Measurements from ENCODE around the gene CTBP1. TPM values are rescaled to one million over a fixed set of nuclear protein-coding genes. Genes with fewer than 3 reads are reported as not detected.

The CTBP1 gene
- total and polyA plus RNA-seq, 2 of the 8 experiments (the other 6 are each of a cell fraction or from before 2014, with no cell fraction given) = 128 to 185 TPM

- POLR2A ChIA-PET (ENCODE audit: partially characterized antibody) = interaction anchor here (1.6 kb wide), 1 partner anchor 9 kb away, joined by 4 read pairs; no protein-coding TSS in a partner anchor
- Histone ChIP-seq H2BK12ac (ENCODE audit: low read depth, low read length) (no peak overlapping the region), H3K14ac (ENCODE audit: insufficient read length) (no peak overlapping the region), H2BK5ac (ENCODE audit: low read depth, low read length) (no peak overlapping the region), H3K9ac (replicated peaks in 1 of 4; ENCODE audit: extremely low read depth in 1 of 4, low read depth in 3 of 4, low read length in 3 of 4) (no peak overlapping the region), H3K36me3 (ENCODE audit: control insufficient read depth in 2 of 4, insufficient read depth in 4 of 4, low read length in 3 of 4) (peaks cover 0 to 20% (median 6%) of the 10 kb centered on the region in 4 experiments; a peak in 3 of 8 replicates), H3K4me3 (ENCODE audit: extremely low read depth in 1 of 4, insufficient read depth in 2 of 4, low read depth in 3 of 4, low read length in 4 of 4) (no peak overlapping the region), H3K27me3 (replicated peaks in 1 of 4; ENCODE audit: control insufficient read depth in 3 of 4, extremely low read depth in 1 of 4, insufficient read depth in 3 of 4, low read length in 3 of 4) (no peaks in the 10 kb centered on the region; a peak in 1 of 7 replicates), H2BK20ac (ENCODE audit: low read length) (no peak overlapping the region), H3K56ac (replicated peaks; ENCODE audit: insufficient read length, low read depth, low read length) (no peak overlapping the region), H2AK5ac (ENCODE audit: low read depth, low read length) (no peak overlapping the region), H3K18ac (ENCODE audit: extremely low read depth, low read length) (no peak overlapping the region), H3K79me1 (ENCODE audit: low read depth, low read length) (no peaks in the 10 kb centered on the region), H2AFZ (ENCODE audit: low read length) (no peak overlapping the region), H3K23ac (ENCODE audit: insufficient read length) (no peak overlapping the region), H3K9me3 (ENCODE audit: insufficient read depth in 2 of 2, low read depth in 1 of 2, low read length in 1 of 2) (peaks cover 32 to 34% of the 10 kb centered on the region in 2 experiments), H3K4me1 (replicated peaks in 1 of 4; ENCODE audit: control insufficient read depth in 3 of 4, insufficient read depth in 4 of 4, low read length in 3 of 4) (no peaks in the 10 kb centered on the region), H4K20me1 (replicated peaks in 1 of 2; ENCODE audit: control insufficient read depth in 1 of 2, insufficient read depth in 2 of 2, low read length in 2 of 2) (no peaks in the 10 kb centered on the region), H4K5ac (ENCODE audit: insufficient read length, low read depth, low read length) (no peak overlapping the region), H3K4ac (replicated peaks; ENCODE audit: insufficient read length, low read depth, low read length) (no peak overlapping the region), H4K91ac (replicated peaks; ENCODE audit: insufficient read length, low read length) (no peak overlapping the region), H3K79me2 (ENCODE audit: control insufficient read depth in 1 of 2, insufficient read depth in 2 of 2, low read length in 2 of 2) (no peaks in the 10 kb centered on the region), H2BK15ac (ENCODE audit: low read length) (no peak overlapping the region), H3K4me2 (ENCODE audit: insufficient read depth in 1 of 2, low read depth in 2 of 2, low read length in 2 of 2) (no peak overlapping the region), H3K23me2 (ENCODE audit: low read depth, low read length) (no peaks in the 10 kb centered on the region), H4K8ac (ENCODE audit: extremely low read depth, insufficient read depth, low read length) (no peak overlapping the region), H3K27ac (ENCODE audit: low read depth, low read length) (no peak overlapping the region), H2BK120ac (replicated peaks; ENCODE audit: low read depth, low read length) (no peak overlapping the region)
- 89% methylated on average over 2 of the region's 2 CpGs; no CpG with 5 or more reads in 1 of the 2 experiments for WGBS, 2 experiments (ENCODE audit: extremely low coverage in 1 of 2, insufficient coverage in 1 of 2, insufficient read length in 1 of 2, insufficient replicate concordance in 2 of 2, low coverage in 1 of 2, low lambda C conversion rate in 2 of 2, missing lambda C conversion rate in 1 of 2)
- FAIRE-seq (no peak), DNase-seq (ENCODE audit: low read depth in 1 of 2, low spot score in 2 of 2) (no peak)
- CTCF ChIA-PET (ENCODE audit: partially characterized antibody) = interaction anchor here (0.8 to 3.7 kb wide), 2 partner anchors 12 to 13 kb away, joined by 3 to 28 read pairs; no protein-coding TSS in a partner anchor
- TF ChIP-seq E2F6 (IDR thresholded peaks at IDR 0.05) = no peak
- TF ChIP-seq USF2 (IDR thresholded peaks at IDR 0.05; ENCODE audit: low read length) = no peak
- TF ChIP-seq CREB1 (IDR thresholded peaks at IDR 0.05) = no peak
- TF ChIP-seq ATF2 (IDR thresholded peaks at IDR 0.05; ENCODE audit: low read length) = no peak
- no peak for TF ChIP-seq BCL11A (IDR thresholded peaks at IDR 0.05; ENCODE audit: low read depth in 2 of 2, low read length in 2 of 2)
- TF ChIP-seq ASH2L (IDR thresholded peaks at IDR 0.05; ENCODE audit: low read length) = no peak
- no peak for TF ChIP-seq EGR1 (IDR thresholded peaks at IDR 0.05; ENCODE audit: borderline replicate concordance, low read depth, low read length)
- no peak for TF ChIP-seq ZNF274 (IDR thresholded peaks at IDR 0.05; ENCODE audit: borderline replicate concordance, extremely low read depth, low read length)
- no peak for TF ChIP-seq SIRT6 (IDR thresholded peaks at IDR 0.05; ENCODE audit: low read length)
- TF ChIP-seq POU5F1 (IDR thresholded peaks at IDR 0.05; ENCODE audit: low read depth, low read length) = no peak
- TF ChIP-seq SIN3A (conservative IDR thresholded peaks at IDR 0.05 in 1 of 2, IDR thresholded peaks at IDR 0.05 in 1 of 2; ENCODE audit: low read depth in 1 of 2, low read length in 2 of 2) = no peak
Measured at GRCh38 chr4:1255699-1256098, 6.8 kb upstream of the CTBP1 start.
